Nephron progenitor cell (in vitro differentiated cells): Measurements from ENCODE around the gene KLK13.

ENCODE experiments used
- DNase-seq: peaks from one replicate; pipeline ENCODE4 v3.0.0; 2021
- H3K27ac Mint-ChIP-seq: 2 replicates; pipeline ENCODE4 v1.8.0; 2021; ENCODE audit warnings: mild to moderate bottlenecking, moderate library complexity, mixed read lengths
- H3K27me3 Mint-ChIP-seq: 2 replicates; pipeline ENCODE4 v1.8.0; 2021; ENCODE audit warnings: mild to moderate bottlenecking, low read depth, mixed read lengths; ENCODE audit not compliant: poor library complexity
- H3K36me3 Mint-ChIP-seq: 2 replicates; pipeline ENCODE4 v1.8.0; 2021; ENCODE audit warnings: low read depth, mixed read lengths
- H3K4me1 Mint-ChIP-seq: 2 replicates; pipeline ENCODE4 v1.8.0; 2021; ENCODE audit warnings: mixed read lengths
- H3K4me3 Mint-ChIP-seq: 2 replicates; pipeline ENCODE4 v1.8.0; 2021; ENCODE audit warnings: mild to moderate bottlenecking, moderate library complexity, mixed read lengths
- H3K9me3 Mint-ChIP-seq: 2 replicates; pipeline ENCODE4 v1.8.0; 2021; ENCODE audit warnings: mild to moderate bottlenecking, moderate library complexity, mixed read lengths
- CTCF ChIP-seq: fragments of 200-600 bp; sonication (generic); IDR thresholded peaks from 2 replicates; pipeline ENCODE4 v1.5.0; 2021; ENCODE audit warnings: antibody characterized with exemption

KLK13 gene

GRCh38 chr19:51076631-51077213 lies 11.8 kb upstream of the KLK13 start:
- no peak for DNase-seq
- Mint-ChIP-seq H3K9me3 (peaks cover 18% of the 10 kb centered on the region), H3K36me3 (no peaks in the 10 kb centered on the region), H3K4me1 (no peaks in the 10 kb centered on the region), H3K4me3 (no peak overlapping the region), H3K27ac (no peak overlapping the region), H3K27me3 (peaks cover 10% of the 10 kb centered on the region)
- no peak for TF ChIP-seq CTCF

GRCh38 chr19:51075998-51076397 lies 11.1 kb upstream of the KLK13 start:
- H3K4me1 Mint-ChIP-seq = no peaks in the 10 kb centered on the region
- H3K27me3 Mint-ChIP-seq = peaks cover 13% of the 10 kb centered on the region
- peaks cover 18% of the 10 kb centered on the region for H3K9me3 Mint-ChIP-seq
- no peak for TF ChIP-seq CTCF
- no peak overlapping the region for H3K4me3 Mint-ChIP-seq
- no peak for DNase-seq
- no peaks in the 10 kb centered on the region for H3K36me3 Mint-ChIP-seq
- H3K27ac Mint-ChIP-seq = no peak overlapping the region

GRCh38 chr19:51071095-51071405 lies 6.2 kb upstream of the KLK13 start:
- TF ChIP-seq CTCF = no peak
- Mint-ChIP-seq H3K4me3 (no peak overlapping the region), H3K4me1 (peaks cover under 1% of the 10 kb centered on the region), H3K36me3 (no peaks in the 10 kb centered on the region), H3K9me3 (peaks cover 18% of the 10 kb centered on the region), H3K27me3 (peaks cover 30% of the 10 kb centered on the region), H3K27ac (no peak overlapping the region)
- DNase-seq = no peak

GRCh38 chr19:51070334-51071094 lies 5.6 kb upstream of the KLK13 start:
- peaks cover 4% of the 10 kb centered on the region for H3K4me1 Mint-ChIP-seq
- DNase-seq = no peak
- no peak overlapping the region for H3K27ac Mint-ChIP-seq
- no peak for TF ChIP-seq CTCF
- peaks cover 18% of the 10 kb centered on the region for H3K9me3 Mint-ChIP-seq
- H3K36me3 Mint-ChIP-seq = no peaks in the 10 kb centered on the region
- peaks cover 31% of the 10 kb centered on the region for H3K27me3 Mint-ChIP-seq
- H3K4me3 Mint-ChIP-seq = no peak overlapping the region

- H3K27ac Mint-ChIP-seq = no peak overlapping the region
- no peak for DNase-seq
- TF ChIP-seq CTCF = no peak
- no peaks in the 10 kb centered on the region for H3K36me3 Mint-ChIP-seq
- H3K4me1 Mint-ChIP-seq = peaks cover 9% of the 10 kb centered on the region
- peaks cover 59% of the 10 kb centered on the region for H3K27me3 Mint-ChIP-seq
- no peak overlapping the region for H3K4me3 Mint-ChIP-seq
- no peaks in the 10 kb centered on the region for H3K9me3 Mint-ChIP-seq
These were observed 1.7 kb upstream of the KLK13 start for GRCh38 chr19:51066393-51067186.
